Natural killer cell (primary cell): ENCODE data around the gene CPZ. TPM values are rescaled to one million over a fixed set of nuclear protein-coding genes. Genes with fewer than 3 reads are reported as not detected.

ENCODE experiments used
- ATAC-seq, 3 donors: fragments of 150-1000 bp in 2 of 3; fragments of 200-7000 bp in 1 of 3; cut with Tn5 transposase; 1 replicate in 1 of 3; 2 replicates in 2 of 3; pipeline ENCODE4 v1.10.0; 2021; ENCODE audit warnings: mild to moderate bottlenecking in 2 of 3, moderate library complexity in 2 of 3
- DNase-seq, 2 donors: peaks; one replicate each; pipeline versions ENCODE4 v3.0.0 to v3.0.0-alpha.2; 2013 to 2021; ENCODE audit warnings: mixed read lengths in 1 of 2
- H3K27ac ChIP-seq: one replicate; pipeline ENCODE4 v1.5.1; 2013; ENCODE audit warnings: mild to moderate bottlenecking, low read length
- H3K27me3 ChIP-seq: one replicate; pipeline ENCODE4 v1.6.1; 2013; ENCODE audit warnings: low read length; ENCODE audit not compliant: control insufficient read depth, insufficient read depth
- H3K36me3 ChIP-seq: one replicate; pipeline ENCODE4 v1.6.1; 2013; ENCODE audit warnings: low read length; ENCODE audit not compliant: control insufficient read depth, insufficient read depth
- H3K4me1 ChIP-seq: one replicate; pipeline ENCODE4 v1.6.1; 2013; ENCODE audit warnings: low read length; ENCODE audit not compliant: control insufficient read depth, insufficient read depth
- H3K4me3 ChIP-seq: one replicate; pipeline ENCODE4 v1.5.1; 2013; ENCODE audit warnings: low read length
- H3K9me3 ChIP-seq: one replicate; pipeline ENCODE4 v1.6.1; 2013; ENCODE audit warnings: low read length; ENCODE audit not compliant: control insufficient read depth, insufficient read depth
- H3K27ac Mint-ChIP-seq, 2 donors: one replicate each; pipeline ENCODE4 v1.8.0; 2022; ENCODE audit warnings: mild to moderate bottlenecking in 2 of 2, mixed read lengths in 2 of 2, moderate library complexity in 1 of 2
- H3K27me3 Mint-ChIP-seq, 2 donors: one replicate each; pipeline ENCODE4 v1.8.0; 2022; ENCODE audit warnings: low read depth in 2 of 2, mixed read lengths in 2 of 2
- H3K36me3 Mint-ChIP-seq: one replicate; pipeline ENCODE4 v1.8.0; 2022; ENCODE audit warnings: mixed read lengths
- H3K4me1 Mint-ChIP-seq, 2 donors: one replicate each; pipeline ENCODE4 v1.8.0; 2022; ENCODE audit warnings: mixed read lengths in 2 of 2
- H3K4me3 Mint-ChIP-seq: one replicate; pipeline ENCODE4 v1.8.0; 2022; ENCODE audit warnings: mild to moderate bottlenecking, moderate library complexity, mixed read lengths
- H3K9me3 Mint-ChIP-seq, 2 donors: one replicate each; pipeline ENCODE4 v1.8.0; 2022; ENCODE audit warnings: mixed read lengths in 2 of 2
- WGBS: methylation state at CpG from one replicate; pipeline ENCODE4 v1.1.7; 2013; ENCODE audit warnings: missing lambda C conversion rate; ENCODE audit not compliant: insufficient coverage; 5-methylcytosine and 5-hydroxymethylcytosine counted together
- intact Hi-C: fragments of 100-400 bp; cut with micrococcal nuclease; formaldehyde crosslinking; loops from one replicate; pipeline ENCODE4 v1.14.2; 2022
- total RNA-seq, 4 donors: library from RNA; stranded (reverse); fragments of 120-200 nt in 1 of 4; gene quantifications; one replicate each; pipeline versions ENCODE4 v1.2.3 to v1.2.4, GENCODE V29; 2013 to 2022
- TF ChIP-seq, protein P1 (sequence below): fragments of 200-600 bp; IDR thresholded peaks from one replicate; pipeline ENCODE4 v1.8.0; 2022; ENCODE audit warnings: antibody characterized with exemption

Gene CPZ
- total RNA-seq, 3 donors from 2014 or later (not counting 1 experiment from before 2014, with no cell fraction given) = not detected

DNA sequence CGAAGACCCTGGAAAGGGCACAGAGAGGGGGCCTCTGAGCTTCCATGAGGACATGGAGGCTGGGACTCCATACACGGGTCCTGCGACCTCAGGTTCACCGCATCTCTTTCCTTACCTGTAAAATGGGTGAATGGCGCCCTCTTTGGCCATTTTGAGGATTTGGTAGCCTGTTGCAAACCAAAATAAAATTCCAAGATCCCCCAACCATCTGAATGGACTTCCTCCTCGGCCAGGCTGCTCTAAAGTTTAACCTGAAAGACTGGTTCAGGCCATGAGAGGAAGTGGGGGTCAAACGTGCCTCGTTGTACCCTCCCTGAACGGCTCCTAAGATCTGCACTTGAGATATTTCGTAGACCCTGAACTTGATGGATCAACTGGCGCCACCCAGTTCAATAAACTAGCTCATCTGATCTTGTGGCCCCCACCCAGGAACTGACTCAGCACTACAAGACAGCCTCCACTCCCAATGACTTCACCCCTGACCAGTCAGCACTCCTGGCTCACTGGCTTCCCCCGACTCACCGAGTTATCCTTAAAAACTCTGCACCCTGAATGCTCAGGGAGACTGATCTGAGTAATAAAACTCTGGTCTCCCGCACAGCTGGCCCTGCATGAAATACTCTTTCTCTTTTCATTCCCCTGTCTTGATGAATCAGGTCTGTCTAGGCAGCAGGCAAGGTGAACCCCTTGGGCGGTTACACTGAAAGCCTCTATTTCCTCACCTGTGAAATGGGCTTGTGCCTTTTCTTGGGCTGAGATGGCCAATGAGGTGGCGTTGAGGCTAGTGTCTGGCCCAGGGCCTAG is 45.3 kb upstream of the CPZ start:
- no peak for ATAC-seq
- no peaks in the 10 kb centered on the region for H3K36me3 Mint-ChIP-seq
- H3K9me3 Mint-ChIP-seq = no peaks in the 10 kb centered on the region
- Histone ChIP-seq H3K27me3 (no peaks in the 10 kb centered on the region), H3K4me3 (no peak overlapping the region), H3K9me3 (no peaks in the 10 kb centered on the region), H3K36me3 (no peaks in the 10 kb centered on the region), H3K27ac (no peak overlapping the region), H3K4me1 (no peaks in the 10 kb centered on the region)
- WGBS = 57% methylated on average over 16 of the region's 16 CpGs
- TF ChIP-seq, protein P1, sequence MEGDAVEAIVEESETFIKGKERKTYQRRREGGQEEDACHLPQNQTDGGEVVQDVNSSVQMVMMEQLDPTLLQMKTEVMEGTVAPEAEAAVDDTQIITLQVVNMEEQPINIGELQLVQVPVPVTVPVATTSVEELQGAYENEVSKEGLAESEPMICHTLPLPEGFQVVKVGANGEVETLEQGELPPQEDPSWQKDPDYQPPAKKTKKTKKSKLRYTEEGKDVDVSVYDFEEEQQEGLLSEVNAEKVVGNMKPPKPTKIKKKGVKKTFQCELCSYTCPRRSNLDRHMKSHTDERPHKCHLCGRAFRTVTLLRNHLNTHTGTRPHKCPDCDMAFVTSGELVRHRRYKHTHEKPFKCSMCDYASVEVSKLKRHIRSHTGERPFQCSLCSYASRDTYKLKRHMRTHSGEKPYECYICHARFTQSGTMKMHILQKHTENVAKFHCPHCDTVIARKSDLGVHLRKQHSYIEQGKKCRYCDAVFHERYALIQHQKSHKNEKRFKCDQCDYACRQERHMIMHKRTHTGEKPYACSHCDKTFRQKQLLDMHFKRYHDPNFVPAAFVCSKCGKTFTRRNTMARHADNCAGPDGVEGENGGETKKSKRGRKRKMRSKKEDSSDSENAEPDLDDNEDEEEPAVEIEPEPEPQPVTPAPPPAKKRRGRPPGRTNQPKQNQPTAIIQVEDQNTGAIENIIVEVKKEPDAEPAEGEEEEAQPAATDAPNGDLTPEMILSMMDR = no peak
- peak in 1 of 2 donors; percentile 43 for DNase-seq
- no peaks in the 10 kb centered on the region for H3K4me1 Mint-ChIP-seq
- no peaks in the 10 kb centered on the region for H3K27me3 Mint-ChIP-seq
- H3K27ac Mint-ChIP-seq = no peak overlapping the region
- intact Hi-C loops = no loop called here
- no peak overlapping the region for H3K4me3 Mint-ChIP-seq

GRCh38 chr4:8547912-8548730 is 44.4 kb upstream of the CPZ start:
- Histone ChIP-seq H3K27ac (no peak overlapping the region), H3K36me3 (no peaks in the 10 kb centered on the region), H3K4me3 (no peak overlapping the region), H3K27me3 (no peaks in the 10 kb centered on the region), H3K9me3 (no peaks in the 10 kb centered on the region), H3K4me1 (no peaks in the 10 kb centered on the region)
- Mint-ChIP-seq H3K4me3 (no peak overlapping the region), H3K9me3 (no peaks in the 10 kb centered on the region), H3K27ac (no peak overlapping the region), H3K4me1 (no peaks in the 10 kb centered on the region), H3K36me3 (no peaks in the 10 kb centered on the region), H3K27me3 (no peaks in the 10 kb centered on the region)
- ATAC-seq (peak in 1 of 3 donors; percentile 31), DNase-seq (no peak)
- TF ChIP-seq, protein P1 = no peak
- 90% methylated on average over 16 of the region's 16 CpGs for WGBS
- intact Hi-C loops = no loop called here

GRCh38 chr4:8548731-8549351 is 43.7 kb upstream of the CPZ start:
- Histone ChIP-seq H3K27me3 (no peaks in the 10 kb centered on the region), H3K36me3 (no peaks in the 10 kb centered on the region), H3K4me3 (no peak overlapping the region), H3K4me1 (no peaks in the 10 kb centered on the region), H3K9me3 (no peaks in the 10 kb centered on the region), H3K27ac (no peak overlapping the region)
- Mint-ChIP-seq H3K4me1 (no peaks in the 10 kb centered on the region), H3K27ac (no peak overlapping the region), H3K27me3 (no peaks in the 10 kb centered on the region), H3K9me3 (no peaks in the 10 kb centered on the region), H3K36me3 (no peaks in the 10 kb centered on the region), H3K4me3 (no peak overlapping the region)
- DNase-seq (no peak), ATAC-seq (no peak)
- TF ChIP-seq, protein P1 = no peak
- WGBS = 77% methylated on average over 13 of the region's 14 CpGs
- intact Hi-C loops = no loop called here
